HepG2 (cell line): Measurements from ENCODE around the gene CYP21A2. TPM values are rescaled to one million over a fixed set of nuclear protein-coding genes. Genes with fewer than 3 reads are reported as not detected.
A peak's percentile ranks its signal among the peaks of the same experiment; 100 is the strongest.

Experiments
- AGO2 ChIP-seq: fragments of 200-400 bp; formaldehyde crosslinking; optimal IDR thresholded peaks from 2 replicates; pipeline ENCODE3; 2017; ENCODE audit warnings: mild to moderate bottlenecking, low read depth, low read length, moderate library complexity
- BORCS8-MEF2B ChIP-seq: sonication (generic); formaldehyde crosslinking; IDR thresholded peaks from 2 replicates; pipeline ENCODE4 v1.8.0; 2022; ENCODE audit warnings: mild to moderate bottlenecking, missing genetic modification reagents
- CC2D1A ChIP-seq: sonication (generic); formaldehyde crosslinking; IDR thresholded peaks from 2 replicates; pipeline ENCODE4 v1.8.1; 2023; ENCODE audit warnings: mild to moderate bottlenecking, missing genetic modification reagents
- HMG20A ChIP-seq: IDR thresholded peaks from 2 replicates; pipeline ENCODE4 v1.6.1; 2016; ENCODE audit warnings: borderline replicate concordance
- KLF13 ChIP-seq: sonication (generic); formaldehyde crosslinking; IDR thresholded peaks from 2 replicates; pipeline ENCODE4 v1.4.0; 2020; ENCODE audit warnings: mild to moderate bottlenecking, missing genetic modification reagents
- NFIB ChIP-seq: sonication (generic); formaldehyde crosslinking; IDR thresholded peaks from 2 replicates; pipeline ENCODE4 v1.9.0; 2021; ENCODE audit warnings: missing genetic modification reagents, mild to moderate bottlenecking, borderline replicate concordance
- PHF8 ChIP-seq: sonication (generic); formaldehyde crosslinking; IDR thresholded peaks from 2 replicates; pipeline ENCODE4 v1.5.0; 2020; ENCODE audit warnings: missing genetic modification reagents
- PRDM10 ChIP-seq: sonication (generic); formaldehyde crosslinking; IDR thresholded peaks from 2 replicates; pipeline ENCODE4 v1.4.0; 2020; ENCODE audit warnings: low read depth, missing genetic modification reagents
- RCOR2 ChIP-seq: IDR thresholded peaks from 2 replicates; pipeline ENCODE4 v1.6.1; 2016; ENCODE audit warnings: missing biosample characterization, missing genetic modification reagents
- SCMH1 ChIP-seq: sonication (generic); formaldehyde crosslinking; IDR thresholded peaks from 2 replicates; pipeline ENCODE4 v1.9.0; 2021; ENCODE audit warnings: missing genetic modification reagents, mild to moderate bottlenecking, borderline replicate concordance
- SP4 ChIP-seq: sonication (generic); formaldehyde crosslinking; IDR thresholded peaks from 2 replicates; pipeline ENCODE4 v1.8.1; 2023; ENCODE audit warnings: mild to moderate bottlenecking, missing genetic modification reagents
- YEATS2 ChIP-seq: sonication (generic); formaldehyde crosslinking; IDR thresholded peaks from 2 replicates; pipeline ENCODE4 v1.4.0; 2020; ENCODE audit warnings: missing genetic modification reagents, borderline replicate concordance
- ZNF292 ChIP-seq: sonication (generic); formaldehyde crosslinking; IDR thresholded peaks from 2 replicates; pipeline ENCODE4 v1.8.1; 2022; ENCODE audit warnings: mild to moderate bottlenecking, low read depth, missing genetic modification reagents, borderline replicate concordance
- ZNF589 ChIP-seq: sonication (generic); formaldehyde crosslinking; conservative IDR thresholded peaks from 2 replicates; pipeline ENCODE4 v1.8.0; 2022; ENCODE audit warnings: mild to moderate bottlenecking, moderate library complexity, missing genetic modification reagents
- ZNF607 ChIP-seq: sonication (generic); formaldehyde crosslinking; IDR thresholded peaks from 2 replicates; pipeline ENCODE4 v1.5.1; 2020; ENCODE audit warnings: missing genetic modification reagents, mild to moderate bottlenecking, borderline replicate concordance
- ZNF670 ChIP-seq: sonication (generic); formaldehyde crosslinking; IDR thresholded peaks from 2 replicates; pipeline ENCODE4 v1.8.0; 2022; ENCODE audit warnings: mild to moderate bottlenecking, missing genetic modification reagents, borderline replicate concordance
- ZSCAN22 ChIP-seq: sonication (generic); formaldehyde crosslinking; IDR thresholded peaks from 2 replicates; pipeline ENCODE4 v1.4.0; 2020; ENCODE audit warnings: mild to moderate bottlenecking, missing genetic modification reagents
- ZSCAN25 ChIP-seq: sonication (generic); formaldehyde crosslinking; IDR thresholded peaks from 2 replicates; pipeline ENCODE4 v1.8.0; 2022; ENCODE audit warnings: mild to moderate bottlenecking, missing genetic modification reagents
- polyA plus RNA-seq, 8 experiments: library from polyadenylated mRNA; depleted of rRNA in 3 of 8; stranded (reverse) in 7 of 8; unstranded in 1 of 8; fragments of >200 nt; fragmentation: Illumina TruSeq in 4 of 8; extraction: Trizol in 4 of 8; gene quantifications; 2 replicates each; pipeline versions ENCODE4 v1.2.1 to v1.2.3, GENCODE V29; 2011 to 2016; ENCODE audit warnings: low read depth in 4 of 8, missing spikeins in 1 of 8, mixed read lengths in 1 of 8; ENCODE audit not compliant: insufficient read depth in 1 of 8
- total RNA-seq, 5 experiments: library from RNA; depleted of rRNA; stranded (reverse); fragments of >200 nt; fragmentation: Illumina TruSeq; extraction: Trizol; gene quantifications; 2 replicates each; pipeline ENCODE4 v1.2.3, GENCODE V29; 2016; ENCODE audit warnings: low read depth in 1 of 5
- TF ChIP-seq, protein P1 (sequence below): IDR thresholded peaks from 2 replicates; pipeline ENCODE4 v1.6.1; 2016
- TF ChIP-seq, protein P2 (sequence below): sonication (generic); formaldehyde crosslinking; IDR thresholded peaks from 2 replicates; pipeline ENCODE4 v1.5.0; 2020; ENCODE audit warnings: mild to moderate bottlenecking, missing genetic modification reagents

CYP21A2 gene
- total and polyA plus RNA-seq, 2 of the 13 experiments (the other 11 are each of a cell fraction or from before 2014, with no cell fraction given): 1.5 to 6.3 TPM

GRCh38 chr6:32047855-32048766 is 9.9 kb downstream of the CYP21A2 start (continued):
- TF ChIP-seq RCOR2 (CRISPR knock-in tag) (no peak), KLF13 (CRISPR knock-in tag) (0 out of 2 replicates have a peak, but pooled peaks have one; percentile 23), CC2D1A (CRISPR knock-in tag) (no peak), AGO2 (peak; percentile 64), BORCS8-MEF2B (CRISPR knock-in tag) (peak; percentile 87), HMG20A (CRISPR knock-in tag) (no peak; the same call in 1 of the 2 replicates), PHF8 (CRISPR knock-in tag) (peak; percentile 93), ZSCAN22 (CRISPR knock-in tag) (no peak), ZNF589 (CRISPR knock-in tag) (no peak), PRDM10 (CRISPR knock-in tag) (peak; percentile 36; the same call in 1 of the 2 replicates), NFIB (CRISPR knock-in tag) (no peak), ZNF670 (peak; percentile 68; the same call in 1 of the 2 replicates), ZNF607 (CRISPR knock-in tag) (peak; percentile 81; the same call in 1 of the 2 replicates), SP4 (CRISPR knock-in tag) (peak; percentile 55; the same call in 1 of the 2 replicates), ZSCAN25 (CRISPR knock-in tag) (peak; percentile 83), YEATS2 (CRISPR knock-in tag) (no peak), ZNF292 (CRISPR knock-in tag) (peak; percentile 90), SCMH1 (CRISPR knock-in tag) (no peak)
- TF ChIP-seq, protein P1, sequence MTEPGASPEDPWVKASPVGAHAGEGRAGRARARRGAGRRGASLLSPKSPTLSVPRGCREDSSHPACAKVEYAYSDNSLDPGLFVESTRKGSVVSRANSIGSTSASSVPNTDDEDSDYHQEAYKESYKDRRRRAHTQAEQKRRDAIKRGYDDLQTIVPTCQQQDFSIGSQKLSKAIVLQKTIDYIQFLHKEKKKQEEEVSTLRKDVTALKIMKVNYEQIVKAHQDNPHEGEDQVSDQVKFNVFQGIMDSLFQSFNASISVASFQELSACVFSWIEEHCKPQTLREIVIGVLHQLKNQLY (CRISPR knock-in tag): no peak
- TF ChIP-seq, protein P2, sequence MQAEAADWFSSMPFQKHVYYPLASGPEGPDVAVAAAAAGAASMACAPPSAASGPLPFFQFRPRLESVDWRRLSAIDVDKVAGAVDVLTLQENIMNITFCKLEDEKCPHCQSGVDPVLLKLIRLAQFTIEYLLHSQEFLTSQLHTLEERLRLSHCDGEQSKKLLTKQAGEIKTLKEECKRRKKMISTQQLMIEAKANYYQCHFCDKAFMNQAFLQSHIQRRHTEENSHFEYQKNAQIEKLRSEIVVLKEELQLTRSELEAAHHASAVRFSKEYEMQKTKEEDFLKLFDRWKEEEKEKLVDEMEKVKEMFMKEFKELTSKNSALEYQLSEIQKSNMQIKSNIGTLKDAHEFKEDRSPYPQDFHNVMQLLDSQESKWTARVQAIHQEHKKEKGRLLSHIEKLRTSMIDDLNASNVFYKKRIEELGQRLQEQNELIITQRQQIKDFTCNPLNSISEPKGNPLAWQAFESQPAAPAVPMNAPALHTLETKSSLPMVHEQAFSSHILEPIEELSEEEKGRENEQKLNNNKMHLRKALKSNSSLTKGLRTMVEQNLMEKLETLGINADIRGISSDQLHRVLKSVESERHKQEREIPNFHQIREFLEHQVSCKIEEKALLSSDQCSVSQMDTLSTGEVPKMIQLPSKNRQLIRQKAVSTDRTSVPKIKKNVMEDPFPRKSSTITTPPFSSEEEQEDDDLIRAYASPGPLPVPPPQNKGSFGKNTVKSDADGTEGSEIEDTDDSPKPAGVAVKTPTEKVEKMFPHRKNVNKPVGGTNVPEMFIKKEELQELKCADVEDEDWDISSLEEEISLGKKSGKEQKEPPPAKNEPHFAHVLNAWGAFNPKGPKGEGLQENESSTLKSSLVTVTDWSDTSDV (CRISPR knock-in tag): 0 out of 2 replicates have a peak, but pooled peaks have one; percentile 57
